K562 (cell line): Measurements from ENCODE around the gene DRGX. TPM values are rescaled to one million over a fixed set of nuclear protein-coding genes. Genes with fewer than 3 reads are reported as not detected.

Source experiments
- ATAC-seq: fragments of 200-7000 bp; cut with Tn5 transposase; 3 replicates; pipeline ENCODE4 v1.9.1; 2020; ENCODE audit warnings: moderate library complexity
- BruUV-seq: library from RNA; stranded (reverse); fragments of 400-500 nt; replicated peaks from 2 replicates; lab custom pipeline; 2021; lab: Mats Ljungman, UMichigan
- CTCF ChIA-PET: fragments of 300-600 bp; formaldehyde crosslinking; extraction: SDS; loops from one replicate; lab custom pipeline; 2021; ENCODE audit warnings: low intra/inter-chr PET ratio; lab: Yijun Ruan, JAX
- POLR2A ChIA-PET: fragments of 300-600, 350-650 bp; sonication (Branson Sonifier 250); formaldehyde crosslinking; extraction: SDS; loops from one replicate; lab custom pipeline; 2021; ENCODE audit warnings: antibody characterized with exemption, inconsistent platforms; lab: Yijun Ruan, JAX
- DNase-seq, 4 experiments: peaks; one replicate each; pipeline versions ENCODE4 v3.0.0 to v3.0.0-alpha.2; 2011 to 2018; ENCODE audit warnings: low spot score in 3 of 4, mixed read lengths in 3 of 4; ENCODE audit errors: extremely low read depth in 1 of 4
- FAIRE-seq: peaks from 2 replicates; lab custom pipeline; 2011; peaks lifted over from hg19 to GRCh38; lab: Jason Lieb, UNC
- H2AFZ ChIP-seq: 2 replicates; pipeline ENCODE4 v1.6.0; 2011; ENCODE audit warnings: low read depth, low read length, control low read depth, inconsistent platforms
- H3K27ac ChIP-seq: fragments of 200-600 bp; 3 replicates; pipeline ENCODE4 v1.8.0; 2011; ENCODE audit warnings: low read depth, mild to moderate bottlenecking, control low read depth, inconsistent platforms, low read length, moderate library complexity, mixed read lengths; ENCODE audit errors: extremely low read depth
- H3K27me3 ChIP-seq, 2 experiments: fragments of 300-600 bp in 1 of 2; 2 replicates in 1 of 2; 3 replicates in 1 of 2; pipeline versions ENCODE4 v1.6.0 to v1.8.0; 2011; ENCODE audit warnings: inconsistent platforms in 2 of 2, low read length in 2 of 2, mild to moderate bottlenecking in 1 of 2, mixed read lengths in 1 of 2, moderate library complexity in 1 of 2; ENCODE audit not compliant: control insufficient read depth in 2 of 2, insufficient read depth in 2 of 2
- H3K36me3 ChIP-seq: fragments of 300-600 bp; 3 replicates; pipeline ENCODE4 v1.8.0; 2011; ENCODE audit warnings: mild to moderate bottlenecking, low read length, inconsistent platforms; ENCODE audit not compliant: control insufficient read depth, insufficient read depth
- H3K4me1 ChIP-seq, 2 experiments: fragments of 200-600 bp in 1 of 2; replicated peaks in 1 of 2; 2 replicates in 1 of 2; 3 replicates in 1 of 2; pipeline versions ENCODE4 v1.5.1 to v1.8.0; 2011; ENCODE audit warnings: inconsistent platforms in 2 of 2, low read length in 2 of 2, mild to moderate bottlenecking in 1 of 2, mixed read lengths in 1 of 2, moderate library complexity in 1 of 2; ENCODE audit not compliant: control insufficient read depth in 2 of 2, insufficient read depth in 2 of 2
- H3K4me2 ChIP-seq: 2 replicates; pipeline ENCODE4 v1.6.1; 2011; ENCODE audit warnings: low read length, control low read depth, inconsistent platforms, mixed read lengths; ENCODE audit not compliant: insufficient read depth
- H3K4me3 ChIP-seq: fragments of 200-600 bp; sonication (generic), shearing (Covaris generic); 2 replicates; pipeline ENCODE4 v1.5.1; 2016; ENCODE audit warnings: control low read depth, inconsistent platforms
- H3K79me2 ChIP-seq: fragments of 200-600 bp; 3 replicates; pipeline ENCODE4 v1.8.0; 2011; ENCODE audit warnings: low read length, inconsistent platforms; ENCODE audit not compliant: control insufficient read depth, insufficient read depth
- H3K9ac ChIP-seq, 2 experiments: 2 replicates each; pipeline versions ENCODE4 v1.6.0 to v1.6.1; 2011; ENCODE audit warnings: low read depth in 2 of 2, low read length in 2 of 2, control low read depth in 1 of 2, inconsistent platforms in 1 of 2, mild to moderate bottlenecking in 1 of 2, mixed read lengths in 1 of 2; ENCODE audit not compliant: insufficient read depth in 1 of 2
- H3K9me1 ChIP-seq: one replicate; pipeline ENCODE4 v1.6.0; 2011; ENCODE audit warnings: inconsistent platforms, mild to moderate bottlenecking, low read length, moderate library complexity; ENCODE audit not compliant: control insufficient read depth, insufficient read depth
- H3K9me3 ChIP-seq: replicated peaks from 2 replicates; pipeline ENCODE4 v1.5.1; 2011; ENCODE audit warnings: low read depth, low read length, inconsistent platforms; ENCODE audit not compliant: control insufficient read depth, insufficient read depth
- H4K20me1 ChIP-seq: replicated peaks from 2 replicates; pipeline ENCODE4 v1.6.1; 2011; ENCODE audit warnings: low read length, inconsistent platforms, mixed read lengths; ENCODE audit not compliant: control insufficient read depth, insufficient read depth
- CEBPB ChIP-seq: fragments of 450-650 bp; IDR thresholded peaks from 2 replicates; pipeline ENCODE4 v1.6.1; 2016; ENCODE audit warnings: missing genetic modification characterization, missing compliant biosample characterization
- MCM7 ChIP-seq, 2 experiments: fragments of 450-650 bp; IDR thresholded peaks; 2 replicates each; pipeline ENCODE4 v1.6.1; 2016 to 2018
- WGBS: fragments of 100-300 bp; shearing (Covaris generic); methylation state at CpG from one replicate; pipeline ENCODE4 v1.1.6; 2016; ENCODE audit warnings: low coverage, mixed read lengths; ENCODE audit not compliant: insufficient coverage; ENCODE audit errors: missing lambda C conversion rate; 5-methylcytosine and 5-hydroxymethylcytosine counted together
- in situ Hi-C: fragments of 300-500 bp; cut with MboI; formaldehyde crosslinking; loops from 4 replicates; pipeline ENCODE4 v1.15.0; 2018; ENCODE audit warnings: inconsistent platforms, mixed read lengths
- intact Hi-C: fragments of 100-400 bp; cut with micrococcal nuclease; formaldehyde crosslinking; loops from 2 replicates; pipeline ENCODE4 v1.14.2; 2022
- polyA plus RNA-seq, 8 experiments: library from polyadenylated mRNA; depleted of rRNA in 4 of 8; stranded (reverse) in 5 of 8; unstranded in 3 of 8; fragments of >200 nt; fragmentation: Nextera tagmentation in 2 of 8; fragmentation: Illumina TruSeq in 1 of 8; extraction: Ambion mirVana in 2 of 8; extraction: Trizol in 1 of 8; gene quantifications; 2 replicates each; pipeline versions ENCODE4 v1.2.1 to v1.2.3, GENCODE V29; 2011 to 2014; ENCODE audit warnings: inconsistent platforms in 1 of 8, missing spikeins in 1 of 8
- total RNA-seq, 7 experiments: library from RNA; depleted of rRNA in 6 of 7; stranded (reverse); fragments of >200 nt in 6 of 7; fragmentation: Illumina TruSeq in 2 of 7; extraction: Trizol in 2 of 7; gene quantifications; 2 replicates each; pipeline versions ENCODE4 v1.2.1 to v1.2.3, GENCODE V29; 2011 to 2021; ENCODE audit warnings: low replicate concordance in 1 of 7

The DRGX gene
- total and polyA plus RNA-seq, 9 of the 15 experiments (the other 6 are each of a cell fraction or from before 2014, with no cell fraction given): not detected

- no peak for TF ChIP-seq CEBPB (tag)
- TF ChIP-seq, all 486 proteins: peak for 0
- H3K4me2 ChIP-seq: no peak overlapping the region
- H3K36me3 ChIP-seq: no peaks in the 10 kb centered on the region
- POLR2A ChIA-PET: interaction anchor here (0.7 to 1.6 kb wide), 3 partner anchors 9 to 83 kb away, joined by 3 to 4 read pairs (median 3); no protein-coding TSS in a partner anchor
- FAIRE-seq (no peak), DNase-seq (no peak), ATAC-seq (no peak)
- 0% methylated on average over 4 of the region's 5 CpGs for WGBS
- H3K4me1 ChIP-seq: peaks cover 0 to 5% of the 10 kb centered on the region in 2 experiments; a peak in 1 of 5 replicates
- H3K27me3 ChIP-seq: peaks cover 15 to 81% of the 10 kb centered on the region in 2 experiments; a peak in 4 of 5 replicates
- H3K9me1 ChIP-seq: no peaks in the 10 kb centered on the region
- BruUV-seq: no TSS peak
- no peak overlapping the region for H2AFZ ChIP-seq
- in situ Hi-C loops (no loop called here), intact Hi-C loops (no loop called here)
- no peak overlapping the region for H3K27ac ChIP-seq
- no peak overlapping the region for H3K4me3 ChIP-seq
- H4K20me1 ChIP-seq: no peaks in the 10 kb centered on the region
- no peak overlapping the region for H3K9ac ChIP-seq
- CTCF ChIA-PET: no interaction called here
- no peaks in the 10 kb centered on the region for H3K79me2 ChIP-seq
- no peaks in the 10 kb centered on the region for H3K9me3 ChIP-seq
Measured at GRCh38 chr10:49382826-49383225, 13.1 kb downstream of the DRGX start.

GRCh38 chr10:49382226-49382625, 13.7 kb downstream of the DRGX start:
- Histone ChIP-seq H3K9me3 (no peaks in the 10 kb centered on the region), H3K4me3 (no peak overlapping the region), H3K27ac (no peak overlapping the region), H3K27me3 (peaks cover 15 to 79% of the 10 kb centered on the region in 2 experiments; a peak in 4 of 5 replicates), H3K36me3 (no peaks in the 10 kb centered on the region), H2AFZ (no peak overlapping the region), H3K9me1 (no peaks in the 10 kb centered on the region), H3K79me2 (no peaks in the 10 kb centered on the region), H3K4me1 (peaks cover 0 to 5% of the 10 kb centered on the region in 2 experiments; a peak in 1 of 5 replicates), H4K20me1 (no peaks in the 10 kb centered on the region), H3K9ac (no peak overlapping the region), H3K4me2 (no peak overlapping the region)
- intact Hi-C loops (no loop called here), in situ Hi-C loops (no loop called here)
- BruUV-seq: no TSS peak
- DNase-seq: no peak
- no peak for TF ChIP-seq MCM7 (IDR thresholded peaks at IDR 0.05)
- ChIA-PET CTCF (no interaction called here), POLR2A (interaction anchor here (0.7 to 1.6 kb wide), 3 partner anchors 10 to 83 kb away, joined by 3 to 4 read pairs (median 3); no protein-coding TSS in a partner anchor)
- no peak for FAIRE-seq
- 3% methylated on average over 3 of the region's 3 CpGs for WGBS
- ATAC-seq: no peak
